Measurements from ENCODE around the gene CPNE1. TPM values are rescaled to one million over a fixed set of nuclear protein-coding genes. Genes with fewer than 3 reads are reported as not detected.

Gene CPNE1
- total RNA-seq, 1 donor from 2014 or later = 264 TPM

GRCh38 chr20:35595901-35596300, 68.8 kb downstream of the CPNE1 start:
- no peak for DNase-seq
- intact Hi-C loops (cut with micrococcal nuclease) = no loop called here
- no peaks in the 10 kb centered on the region for H3K36me3 Mint-ChIP-seq (ENCODE audit: low read depth)
- CTCF ChIA-PET = no interaction called here
- no peaks in the 10 kb centered on the region for H3K9me3 Mint-ChIP-seq
- peaks cover 16% of the 10 kb centered on the region for H3K27me3 Mint-ChIP-seq
- POLR2A ChIA-PET = no interaction called here
- no peak overlapping the region for H3K27ac Mint-ChIP-seq
- H3K4me3 Mint-ChIP-seq = no peak overlapping the region
- TF ChIP-seq CTCF (IDR thresholded peaks at IDR 0.05) = no peak
- peaks cover 4% of the 10 kb centered on the region for H3K4me1 Mint-ChIP-seq
- ATAC-seq (ENCODE audit: low read depth) = no peak

- ATAC-seq (ENCODE audit: low read depth) = no peak
- H3K4me1 Mint-ChIP-seq = no peaks in the 10 kb centered on the region
- no peaks in the 10 kb centered on the region for H3K36me3 Mint-ChIP-seq (ENCODE audit: low read depth)
- no peaks in the 10 kb centered on the region for H3K9me3 Mint-ChIP-seq
- H3K27ac Mint-ChIP-seq = no peak overlapping the region
- intact Hi-C loops (cut with micrococcal nuclease) = no loop called here
- no peak for TF ChIP-seq CTCF (IDR thresholded peaks at IDR 0.05)
- no peak overlapping the region for H3K4me3 Mint-ChIP-seq
- ChIA-PET POLR2A (no interaction called here), CTCF (no interaction called here)
- peaks cover 12% of the 10 kb centered on the region for H3K27me3 Mint-ChIP-seq
- no peak for DNase-seq
These were observed 69.2 kb downstream of the CPNE1 start for GRCh38 chr20:35595456-35595855.

- POLR2A ChIA-PET = interaction anchor here (0.7 kb wide), 1 partner anchor 868 kb away, joined by 3 read pairs; no protein-coding TSS in a partner anchor
- H3K4me1 Mint-ChIP-seq = no peaks in the 10 kb centered on the region
- peaks cover 1% of the 10 kb centered on the region for H3K27me3 Mint-ChIP-seq
- CTCF ChIA-PET = interaction anchor here (0.8 kb wide), 1 partner anchor 9 kb away, joined by 3 read pairs; no protein-coding TSS in a partner anchor
- intact Hi-C loops (cut with micrococcal nuclease) = no loop called here
- H3K9me3 Mint-ChIP-seq = no peaks in the 10 kb centered on the region
- DNase-seq (no peak), ATAC-seq (ENCODE audit: low read depth) (no peak)
- H3K36me3 Mint-ChIP-seq (ENCODE audit: low read depth) = no peaks in the 10 kb centered on the region
- no peak overlapping the region for H3K4me3 Mint-ChIP-seq
- no peak overlapping the region for H3K27ac Mint-ChIP-seq
- no peak for TF ChIP-seq CTCF (IDR thresholded peaks at IDR 0.05)
These were observed 72.2 kb downstream of the CPNE1 start for GRCh38 chr20:35592339-35592974.

- no peak for TF ChIP-seq CTCF (IDR thresholded peaks at IDR 0.05)
- POLR2A ChIA-PET = interaction anchor here (0.7 kb wide), 1 partner anchor 117 kb away, joined by 7 read pairs; no protein-coding TSS in a partner anchor
- CTCF ChIA-PET = interaction anchor here (1.2 kb wide), 1 partner anchor 31 kb away, joined by 3 read pairs; no protein-coding TSS in a partner anchor
These were observed 76.3 kb downstream of the CPNE1 start for GRCh38 chr20:35588397-35588796.

GRCh38 chr20:35587436-35587835, 77.3 kb downstream of the CPNE1 start:
- DNase-seq (no peak), ATAC-seq (ENCODE audit: low read depth) (no peak)
- Mint-ChIP-seq H3K27ac (no peak overlapping the region), H3K9me3 (peaks cover under 1% of the 10 kb centered on the region), H3K27me3 (peaks cover 2% of the 10 kb centered on the region), H3K36me3 (ENCODE audit: low read depth) (no peaks in the 10 kb centered on the region), H3K4me3 (no peak overlapping the region), H3K4me1 (no peaks in the 10 kb centered on the region)
- ChIA-PET POLR2A (no interaction called here), CTCF (no interaction called here)
- TF ChIP-seq CTCF (IDR thresholded peaks at IDR 0.05) = no peak
- intact Hi-C loops (cut with micrococcal nuclease) = no loop called here

More at GRCh38 chr20:35588397-35588796, 76.3 kb downstream of the CPNE1 start:
- Mint-ChIP-seq H3K36me3 (ENCODE audit: low read depth) (no peaks in the 10 kb centered on the region), H3K27ac (no peak overlapping the region), H3K4me1 (no peaks in the 10 kb centered on the region), H3K9me3 (no peaks in the 10 kb centered on the region), H3K4me3 (no peak overlapping the region), H3K27me3 (peaks cover 2% of the 10 kb centered on the region)
- ATAC-seq (ENCODE audit: low read depth) (no peak), DNase-seq (no peak)
- intact Hi-C loops (cut with micrococcal nuclease) = no loop called here
